GM18951 (cell line): ENCODE data around the gene RNF146.

Experiments used
- POLR2A ChIP-seq: IDR thresholded peaks from 4 replicates; pipeline ENCODE4 v1.6.1; 2011; ENCODE audit warnings: mild to moderate bottlenecking; ENCODE audit not compliant: insufficient read length, insufficient read depth; ENCODE audit errors: extremely low read depth
- in situ Hi-C: fragments of 300-500 bp; cut with MboI; formaldehyde crosslinking; loops from one replicate; pipeline ENCODE4 v1.12.0; 2022; ENCODE audit warnings: low sequenced_read_pairs, mixed read lengths, inconsistent platforms; ENCODE audit not compliant: unreplicated experiment

RNF146 gene

DNA sequence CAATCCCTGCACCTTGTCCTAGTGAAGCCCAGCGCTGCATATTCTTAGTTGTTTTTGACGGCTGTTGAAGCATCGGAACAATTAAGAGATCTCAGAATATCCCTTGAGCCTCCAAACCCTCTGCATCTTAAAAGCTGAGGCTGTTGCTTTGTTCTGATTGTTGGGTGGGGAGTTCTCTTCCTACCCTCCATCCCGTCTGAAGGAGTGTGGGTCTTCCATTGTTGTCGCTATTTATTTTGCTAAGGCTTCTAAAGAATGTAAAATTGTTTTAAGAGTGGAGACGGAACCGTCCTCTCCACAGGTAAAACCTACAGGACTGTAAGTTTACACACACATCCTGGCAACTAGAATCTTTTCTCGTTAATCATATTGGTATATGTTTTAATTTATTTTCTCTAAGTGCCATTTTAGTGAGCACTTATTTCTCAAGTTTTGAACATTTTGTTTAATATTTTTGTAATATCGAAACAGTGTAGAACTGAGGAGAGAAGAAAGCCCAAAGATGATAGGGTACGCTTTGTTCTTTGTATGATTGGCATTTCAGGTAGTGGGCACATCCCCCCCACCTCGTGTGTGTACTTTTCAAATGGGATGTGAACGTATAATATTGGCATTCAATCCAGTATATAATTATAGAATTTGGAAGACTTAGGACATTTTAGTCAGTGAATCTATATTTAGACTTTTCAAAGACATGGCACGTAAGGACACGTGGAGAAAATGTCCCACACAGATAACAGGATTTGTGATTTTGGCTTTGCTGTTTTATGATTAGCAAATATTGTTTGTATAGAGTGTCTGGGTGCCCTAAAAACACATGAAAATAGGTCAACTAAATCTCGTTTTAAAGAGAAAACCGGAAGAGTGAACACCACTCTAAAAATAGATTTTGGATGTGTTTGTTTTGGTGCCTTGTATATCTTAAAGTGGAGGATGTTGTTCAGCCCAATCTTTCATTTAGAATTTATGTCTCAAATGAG, 1.3 kb downstream of the RNF146 start:
- TF ChIP-seq POLR2A: no peak
- in situ Hi-C loops: no loop called here

DNA sequence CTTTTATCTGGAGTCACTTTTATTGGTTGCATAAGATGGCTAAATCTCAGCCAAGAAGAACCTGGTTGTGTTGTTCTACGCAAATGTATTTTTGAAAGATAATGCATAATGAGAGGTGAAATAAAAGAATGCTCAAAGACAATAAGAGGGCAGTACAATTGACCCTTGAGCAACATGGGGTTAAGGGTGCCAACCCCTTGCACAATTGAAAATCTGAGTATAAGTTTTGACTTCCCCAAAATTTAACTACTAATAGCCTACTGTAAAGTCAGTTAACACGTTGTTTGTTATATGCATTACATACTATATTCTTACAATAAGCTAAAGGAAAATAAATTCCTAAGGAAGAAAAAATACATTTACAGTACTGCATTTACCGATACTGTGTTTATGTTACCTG, 5.9 kb downstream of the RNF146 start:
- no peak for TF ChIP-seq POLR2A
- in situ Hi-C loops: no loop called here

DNA sequence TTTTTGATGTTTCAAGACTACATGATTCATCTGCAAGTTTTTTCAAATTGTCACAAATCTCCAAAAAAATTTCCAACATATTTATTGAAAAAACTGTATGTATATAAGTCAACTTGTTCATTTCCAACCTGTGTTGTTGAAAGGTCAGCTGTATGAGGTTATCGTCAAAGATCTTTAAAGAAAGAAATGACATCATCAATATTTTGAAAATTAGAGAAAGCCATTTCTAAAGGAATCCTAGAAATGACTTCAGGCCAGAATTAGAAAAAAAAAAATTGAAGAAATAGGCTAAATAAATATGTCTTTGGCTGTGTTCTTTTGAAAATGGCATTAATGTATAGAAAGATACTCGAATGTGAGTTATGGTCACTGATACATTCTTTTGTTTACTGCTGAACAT, 6.8 kb downstream of the RNF146 start:
- in situ Hi-C loops: no loop called here
- TF ChIP-seq POLR2A: no peak

DNA sequence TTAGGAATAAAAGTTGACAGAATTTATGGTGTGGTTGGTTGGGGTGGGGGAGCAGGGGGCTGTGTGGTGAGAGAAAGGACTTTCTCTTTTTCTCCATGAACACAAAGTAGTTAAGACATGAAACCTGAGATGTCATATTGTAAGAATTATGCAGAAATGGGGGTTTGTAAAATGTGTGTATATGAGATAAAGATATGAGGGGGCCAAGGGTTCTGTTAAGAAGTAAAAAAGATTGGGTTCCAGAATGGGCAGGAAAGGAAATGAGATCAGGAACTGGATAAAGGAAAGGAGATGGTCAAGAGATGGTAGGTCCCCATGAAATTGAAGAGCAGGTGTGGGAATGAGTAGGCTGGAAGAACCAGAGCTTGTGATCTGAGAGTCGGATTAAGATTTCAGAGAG, 9.7 kb downstream of the RNF146 start:
- in situ Hi-C loops: no loop called here
- no peak for TF ChIP-seq POLR2A

DNA sequence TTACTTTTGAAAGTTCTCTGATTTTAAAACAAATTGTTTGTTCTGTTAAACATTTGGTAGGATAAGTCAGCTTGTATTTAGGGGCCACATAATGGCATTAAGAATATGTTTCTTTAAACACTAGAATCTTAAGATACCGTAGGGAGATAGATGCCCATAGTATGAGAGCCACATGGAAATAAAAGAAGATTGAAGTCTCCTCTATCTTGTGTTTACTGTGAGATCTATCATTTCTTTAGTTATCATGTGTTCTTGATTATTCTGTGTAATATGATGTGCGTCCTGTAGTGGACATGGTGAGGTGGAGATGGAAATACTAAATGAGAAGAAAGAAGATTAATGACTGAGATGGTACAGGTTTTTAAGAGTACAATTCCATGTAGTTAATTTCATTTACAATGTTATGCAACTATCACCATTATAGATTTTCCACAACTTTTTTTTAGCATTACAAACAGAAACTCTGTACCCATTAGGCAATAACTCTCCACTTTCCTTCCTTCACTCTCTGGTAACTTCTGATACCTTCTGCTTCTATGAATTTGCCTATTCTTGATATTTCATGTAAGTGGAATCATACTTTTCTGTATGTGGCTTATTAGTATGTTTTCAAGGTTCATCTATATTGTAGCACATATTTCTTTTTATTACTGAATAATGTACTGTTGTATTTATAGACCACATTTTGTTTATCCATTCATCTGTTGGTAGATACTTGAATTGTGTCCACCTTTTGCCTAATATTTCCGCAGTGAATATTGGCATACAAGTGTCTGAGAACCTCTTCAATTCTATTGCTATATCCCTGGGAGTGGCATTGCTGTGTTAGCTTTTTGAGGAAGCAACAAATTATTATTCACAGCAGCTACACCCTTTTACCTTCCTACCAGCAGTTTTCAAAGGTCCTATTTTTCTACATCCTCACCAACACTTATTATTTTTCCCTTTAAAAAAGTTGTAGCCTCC, 11.5 kb downstream of the RNF146 start:
- in situ Hi-C loops: no loop called here
- TF ChIP-seq POLR2A: no peak

DNA sequence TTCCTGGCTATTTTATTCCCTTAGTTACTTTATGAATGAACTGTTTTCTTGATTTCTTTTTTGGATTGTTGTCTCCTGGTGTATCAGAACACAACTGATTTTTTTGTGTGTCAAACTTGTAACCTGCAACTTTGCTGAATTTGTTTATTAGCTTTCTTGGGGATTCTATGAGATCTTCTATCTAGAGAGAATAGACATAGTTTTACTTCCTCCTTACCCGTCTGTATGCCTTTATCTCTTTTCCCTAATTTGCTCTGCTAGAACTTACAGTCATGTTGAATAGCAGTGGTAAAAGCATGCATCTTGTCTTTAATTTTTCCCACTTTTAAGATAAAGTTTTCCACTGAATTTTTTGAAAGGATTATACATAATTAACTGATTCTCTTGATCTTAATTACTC, 13.2 kb downstream of the RNF146 start:
- in situ Hi-C loops: no loop called here
- no peak for TF ChIP-seq POLR2A

DNA sequence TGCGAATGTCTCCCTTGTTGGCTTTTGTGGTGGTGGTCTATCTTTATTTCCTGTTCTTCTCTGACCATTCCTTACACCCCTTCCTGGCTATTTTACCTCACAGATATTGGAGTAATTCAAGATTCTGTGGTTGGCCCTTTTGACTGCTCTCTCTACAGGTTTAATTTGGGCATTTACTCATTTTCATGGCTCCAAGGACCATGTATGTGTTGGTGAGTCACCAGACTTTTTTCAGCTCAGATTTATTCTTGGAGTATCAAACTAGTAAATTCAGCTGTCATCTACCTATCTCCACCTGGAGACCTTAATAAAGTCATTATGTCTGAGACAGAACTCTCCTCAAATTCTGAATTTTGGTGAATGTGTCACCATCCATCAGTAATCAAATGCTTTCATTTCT, 15.5 kb downstream of the RNF146 start:
- in situ Hi-C loops: no loop called here
- no peak for TF ChIP-seq POLR2A

DNA sequence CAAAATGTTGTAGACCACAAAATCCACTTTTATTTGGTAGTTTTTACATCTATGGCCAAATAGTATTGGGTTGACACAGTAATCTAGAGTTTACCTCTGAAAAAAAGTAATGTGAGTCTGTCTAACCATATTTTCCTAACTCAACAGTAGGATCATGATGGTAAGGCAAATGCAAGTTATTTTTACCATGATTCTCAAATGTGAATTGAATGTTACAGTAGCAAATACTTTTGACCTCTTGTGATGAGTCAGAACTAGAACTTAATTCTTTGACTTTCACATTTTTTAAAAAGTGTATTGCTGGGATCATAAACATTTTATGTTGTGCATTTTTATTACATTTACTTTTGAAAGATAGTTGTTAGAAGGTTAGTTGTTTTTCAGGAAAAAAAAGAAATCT, 22.0 kb downstream of the RNF146 start:
- TF ChIP-seq POLR2A: no peak
- in situ Hi-C loops: no loop called here

DNA sequence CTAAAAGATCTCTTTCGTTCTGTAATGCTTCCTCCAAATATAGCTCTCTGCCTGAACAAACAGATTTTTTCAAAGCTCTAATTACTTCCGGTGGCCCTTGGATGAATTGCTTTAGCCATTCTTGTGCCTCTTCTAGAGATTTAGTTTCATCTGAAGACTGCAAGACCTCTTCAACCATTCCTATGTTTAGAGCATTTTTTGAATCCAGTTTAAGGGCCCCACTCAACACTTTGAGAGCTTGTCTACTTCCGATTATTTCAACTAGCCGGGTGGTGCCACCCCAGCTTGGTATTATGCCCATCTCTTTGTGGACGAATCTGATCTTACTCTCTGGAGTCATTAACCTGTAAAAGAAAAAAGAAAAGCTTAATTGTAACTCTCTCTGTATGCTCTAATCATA, 23.3 kb downstream of the RNF146 start:
- no peak for TF ChIP-seq POLR2A
- in situ Hi-C loops: no loop called here

DNA sequence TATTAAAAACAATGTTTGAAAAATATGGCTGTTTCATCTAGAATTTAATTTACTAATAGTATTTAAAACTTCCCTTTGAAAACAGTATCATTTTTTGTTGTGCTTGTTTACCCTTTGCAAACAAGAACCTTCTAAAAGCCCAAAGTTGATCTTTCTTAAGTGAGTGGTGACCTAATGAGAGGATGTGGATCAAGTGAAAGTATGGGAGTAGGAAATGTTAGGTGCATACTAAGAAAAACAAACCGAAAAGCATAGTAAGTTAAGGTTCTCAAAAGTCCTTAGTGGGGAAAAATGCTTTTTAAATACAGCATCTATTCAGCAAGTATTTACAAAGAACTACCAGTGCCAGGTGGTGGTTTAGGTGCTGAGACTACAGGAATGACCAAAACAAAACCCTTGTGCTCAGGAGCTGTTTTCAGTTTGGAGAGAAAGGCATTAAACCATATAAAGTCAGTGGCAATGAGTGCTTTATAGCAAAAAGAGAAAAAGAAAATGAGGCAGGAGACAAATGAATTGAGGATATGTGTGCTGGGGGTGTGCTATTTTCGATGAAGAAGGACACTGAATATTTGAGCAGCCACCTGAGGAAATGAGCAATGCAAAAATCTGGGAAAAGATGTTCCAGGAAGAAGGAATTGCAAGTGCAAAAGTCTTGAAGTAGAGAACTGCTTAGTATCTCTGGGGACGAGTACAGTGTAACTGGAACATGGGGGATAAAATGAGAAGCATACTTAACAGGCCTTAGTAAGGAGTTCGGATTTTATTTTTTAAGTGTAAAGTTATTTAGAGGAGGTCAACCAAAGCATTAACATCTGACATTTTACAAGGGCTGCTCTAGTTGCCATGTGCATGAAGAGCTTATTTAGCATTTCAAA, 24.0 kb downstream of the RNF146 start:
- TF ChIP-seq POLR2A: no peak
- in situ Hi-C loops: no loop called here

DNA sequence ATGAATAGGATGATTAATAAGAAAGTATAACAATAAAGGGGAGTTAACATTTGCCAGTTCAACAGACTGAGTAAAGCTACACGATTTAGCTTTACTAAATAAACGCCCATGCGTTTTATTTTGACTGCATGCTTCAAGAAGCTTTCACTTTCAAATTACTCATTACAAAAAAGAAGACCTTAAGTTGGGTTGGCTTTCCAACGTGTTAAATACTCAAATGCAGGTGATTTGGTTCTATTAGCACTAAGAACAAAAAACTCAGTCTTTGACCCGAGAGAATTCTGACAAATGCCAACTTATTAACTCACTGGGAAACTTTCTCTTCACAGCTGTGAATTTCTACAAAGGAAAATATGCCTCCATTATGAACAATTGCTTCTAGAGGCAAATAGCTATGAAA, 24.8 kb downstream of the RNF146 start:
- no peak for TF ChIP-seq POLR2A
- in situ Hi-C loops: no loop called here

DNA sequence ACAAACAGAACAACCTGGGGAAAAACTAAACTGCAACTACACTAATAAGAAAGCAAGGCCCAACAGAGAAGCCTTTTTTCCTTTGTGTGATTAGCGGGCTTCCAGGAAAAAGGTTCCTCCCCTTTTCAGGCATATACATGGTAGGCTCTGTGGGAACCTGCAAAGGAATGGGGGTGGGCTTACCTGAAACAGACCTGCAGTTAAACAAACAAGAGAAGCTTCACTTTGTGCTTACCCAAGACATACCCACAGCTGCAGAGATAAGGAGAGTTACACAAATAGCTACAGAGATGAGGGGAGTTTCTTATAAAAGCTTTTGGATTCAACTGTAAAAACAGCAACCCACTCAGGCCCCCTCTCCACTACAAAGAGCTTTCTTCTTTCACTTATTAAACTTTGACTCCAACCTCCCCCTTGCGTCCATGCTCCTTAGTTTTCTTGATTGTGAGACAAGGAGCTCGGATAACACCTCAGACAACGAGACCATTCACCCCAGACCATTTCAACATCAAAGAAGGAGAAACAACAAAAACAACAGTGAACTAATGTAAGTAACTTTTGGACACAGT, 30.9 kb downstream of the RNF146 start:
- in situ Hi-C loops: no loop called here
- TF ChIP-seq POLR2A: no peak
